HG02938 (cell line): ENCODE measurements around the gene RTN4RL1.
"Not testable (repeated sequence)": the region's sequence is repeated elsewhere in the genome, so short reads cannot be mapped to it uniquely, and the experiment has no call there.

Source experiments
- ATAC-seq: cut with Tn5 transposase; IDR thresholded peaks from one replicate; pipeline ENCODE4 v1.9.1; 2021; ENCODE audit warnings: mild to moderate bottlenecking, moderate library complexity; ENCODE audit not compliant: unreplicated experiment

Gene RTN4RL1

DNA sequence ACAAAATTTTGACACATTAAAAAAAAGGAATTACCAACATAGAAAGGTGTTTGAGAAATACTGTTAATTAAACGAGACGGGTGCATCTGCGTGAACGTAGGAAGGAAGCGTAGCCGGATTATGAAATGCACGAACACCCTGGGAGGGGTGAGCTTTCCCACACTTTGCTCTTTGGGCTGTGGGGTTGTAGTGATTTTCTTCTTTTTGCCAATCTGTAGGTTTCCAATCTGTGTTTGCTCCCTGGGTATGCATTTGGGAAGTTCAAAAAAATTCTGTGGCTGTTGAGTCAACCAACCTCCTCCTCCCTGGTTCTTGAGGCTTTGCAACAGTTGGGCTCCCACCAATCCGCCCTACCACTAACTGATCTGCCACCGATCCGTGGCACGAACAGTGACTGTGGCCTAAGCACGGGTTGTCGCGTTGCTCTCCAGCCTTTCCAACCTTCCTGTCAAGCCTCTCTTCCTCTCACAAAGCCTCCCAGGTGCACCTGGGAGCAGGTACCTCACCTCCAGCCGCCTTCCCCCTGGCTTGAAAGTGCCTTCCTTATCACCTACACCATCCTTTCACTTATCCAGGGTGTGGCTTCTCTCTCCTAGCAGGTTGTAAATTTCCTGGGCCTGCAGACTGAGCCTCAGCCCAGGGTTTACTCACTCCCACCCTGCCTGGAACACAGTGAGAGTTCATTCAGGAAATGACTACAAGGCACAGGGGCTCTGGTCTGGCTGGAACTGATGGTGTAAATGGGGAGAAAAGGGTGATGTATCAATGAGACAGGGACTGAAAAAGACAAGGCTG, 16.6 kb downstream of the RTN4RL1 start:
- no peak for ATAC-seq

DNA sequence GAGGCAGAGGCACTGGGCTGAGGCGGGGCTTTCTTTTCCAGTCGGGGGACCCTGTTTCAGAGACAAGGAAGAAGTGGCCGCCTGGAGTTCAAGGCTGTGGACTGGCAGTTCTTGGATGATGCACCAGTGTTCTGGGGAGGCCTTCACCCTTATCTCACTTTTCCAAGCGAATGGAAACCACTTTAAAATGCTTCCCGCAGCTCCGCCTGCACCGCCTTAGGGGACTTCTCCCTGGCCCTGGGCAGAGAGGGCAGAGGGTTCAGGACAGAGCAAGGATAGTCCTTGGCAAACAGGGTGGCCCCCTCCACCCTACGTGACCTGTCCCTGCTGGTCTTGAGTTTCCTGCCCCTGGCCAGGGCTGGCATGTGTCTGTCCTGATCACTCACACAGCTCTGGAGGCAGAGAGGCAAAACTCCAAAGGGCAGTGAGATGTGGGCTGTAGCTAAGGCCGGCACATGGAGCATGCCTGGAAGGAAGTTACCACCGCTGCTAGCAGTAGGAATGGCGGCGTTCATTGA, 20.6 kb downstream of the RTN4RL1 start:
- ATAC-seq, result no peak

DNA sequence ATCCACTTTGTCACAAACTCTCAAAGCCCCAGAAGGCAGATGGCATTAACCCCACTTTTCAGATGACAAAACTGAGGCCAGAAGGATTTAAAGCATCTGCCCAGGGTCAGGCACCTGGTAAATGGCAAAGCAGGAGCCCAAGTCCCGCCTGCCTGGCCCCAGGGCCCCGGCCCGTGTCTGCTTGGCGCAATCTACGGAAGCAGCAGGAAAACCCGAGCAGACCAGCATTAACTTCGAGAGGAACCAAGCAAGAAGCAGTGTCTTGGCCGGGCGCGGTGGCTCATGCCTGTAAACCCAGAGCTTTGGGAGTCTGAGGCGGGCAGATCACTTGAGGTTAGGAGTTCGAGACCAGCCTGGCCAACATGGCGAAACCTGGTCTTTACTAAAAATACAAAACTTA, 21.6 kb downstream of the RTN4RL1 start:
- no peak for ATAC-seq

DNA sequence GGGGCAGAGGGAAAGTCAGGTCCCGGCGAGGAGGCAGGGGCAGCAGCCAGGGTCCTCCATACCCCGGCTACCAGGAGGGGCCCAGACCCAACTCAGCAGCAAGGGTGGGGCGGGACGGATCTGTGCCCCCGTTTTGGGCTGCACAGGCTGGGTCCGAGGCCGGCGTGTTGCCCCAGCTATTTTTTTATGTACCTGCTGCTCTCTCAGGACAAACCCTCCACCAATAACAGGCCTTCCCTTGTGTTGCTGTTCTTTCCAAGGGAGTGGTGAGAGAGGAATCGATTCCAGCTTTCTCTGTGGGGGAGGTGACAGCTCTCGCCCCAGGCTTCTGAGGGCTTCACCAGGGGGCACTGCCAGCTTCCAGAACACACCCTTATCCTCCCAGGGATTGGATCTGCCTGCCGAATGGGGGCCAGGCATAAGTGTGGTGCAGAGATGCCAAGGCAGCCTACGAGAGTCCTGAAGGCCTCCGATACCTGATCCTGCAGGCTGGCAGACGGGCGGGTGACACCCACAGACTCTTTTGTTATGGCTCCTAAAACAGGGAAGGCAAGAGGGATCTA, 22.3 kb downstream of the RTN4RL1 start:
- no peak for ATAC-seq

DNA sequence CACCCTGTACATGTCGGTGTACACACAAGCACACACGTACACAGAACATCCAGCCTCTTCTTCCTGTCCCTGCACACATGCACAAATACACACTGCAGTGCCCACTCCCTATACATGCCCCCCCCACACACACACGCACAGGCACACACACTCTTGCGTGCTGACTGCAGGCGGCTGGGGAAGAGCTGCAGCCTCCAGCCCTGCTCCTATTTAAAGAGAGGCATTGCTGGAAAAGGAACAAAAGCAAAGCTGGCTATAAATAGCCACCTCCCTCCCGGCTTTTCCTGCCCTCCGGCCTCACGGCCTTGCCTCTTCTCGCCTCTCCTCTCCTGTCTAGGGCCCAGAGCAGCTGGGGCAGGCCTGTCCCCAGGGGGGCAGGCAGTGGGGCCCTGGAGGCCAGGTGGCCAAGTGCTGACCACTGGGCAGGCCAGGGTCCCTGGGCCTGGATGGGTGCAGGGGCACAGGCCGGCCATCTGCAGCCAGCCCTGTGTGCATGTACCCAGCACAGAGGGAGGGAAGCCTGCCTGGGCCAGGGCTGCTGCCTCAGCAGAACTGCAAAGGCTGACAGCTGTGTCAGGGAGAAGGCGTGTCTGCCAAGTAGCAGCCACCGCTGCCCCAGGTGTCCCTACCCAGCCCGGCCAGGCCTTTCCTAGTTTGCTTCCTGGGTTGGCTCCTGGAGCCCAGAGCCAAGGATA, 25.4 kb downstream of the RTN4RL1 start:
- ATAC-seq, result no peak

DNA sequence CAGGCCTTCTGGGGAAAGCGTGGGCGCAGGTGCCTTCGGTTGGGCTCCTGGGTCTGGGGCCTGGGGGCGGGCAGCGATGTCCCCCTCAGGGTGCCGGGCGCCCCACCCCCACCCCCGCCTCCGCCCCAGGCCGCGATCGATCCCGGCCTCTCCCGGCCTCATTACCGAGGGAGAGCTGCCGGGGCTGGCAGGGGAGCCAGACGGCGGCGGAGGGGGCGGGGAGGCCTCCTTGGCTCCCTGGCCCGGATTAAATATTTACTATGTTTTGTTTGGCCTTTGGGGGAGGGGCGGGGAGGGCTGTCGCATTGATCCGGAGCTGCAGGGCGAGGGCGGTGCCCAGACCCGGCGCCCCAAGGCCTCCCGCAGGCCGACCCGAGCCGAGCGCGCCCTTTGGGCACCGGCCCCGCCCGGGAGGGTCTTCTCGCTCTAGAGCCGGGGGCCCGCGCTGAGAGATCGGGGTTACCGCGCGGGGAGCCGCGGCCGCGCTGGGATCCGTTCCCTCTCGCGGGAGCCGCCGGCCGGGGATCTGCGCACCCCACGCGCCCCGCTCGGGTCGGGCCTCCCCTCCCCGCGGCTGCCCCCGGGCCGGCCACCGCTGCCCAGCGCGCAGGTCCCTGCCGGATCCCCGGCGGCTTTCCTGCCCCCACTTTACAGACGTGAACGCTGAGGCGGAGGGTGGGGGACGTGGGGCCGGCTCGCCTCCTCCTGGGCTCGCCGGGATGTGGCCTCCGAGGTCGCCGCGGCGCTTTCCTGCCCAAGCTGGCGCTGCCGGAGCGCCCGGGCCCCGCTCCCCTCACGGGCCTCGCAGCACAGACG, 27.0 kb downstream of the RTN4RL1 start:
- no peak for ATAC-seq

DNA sequence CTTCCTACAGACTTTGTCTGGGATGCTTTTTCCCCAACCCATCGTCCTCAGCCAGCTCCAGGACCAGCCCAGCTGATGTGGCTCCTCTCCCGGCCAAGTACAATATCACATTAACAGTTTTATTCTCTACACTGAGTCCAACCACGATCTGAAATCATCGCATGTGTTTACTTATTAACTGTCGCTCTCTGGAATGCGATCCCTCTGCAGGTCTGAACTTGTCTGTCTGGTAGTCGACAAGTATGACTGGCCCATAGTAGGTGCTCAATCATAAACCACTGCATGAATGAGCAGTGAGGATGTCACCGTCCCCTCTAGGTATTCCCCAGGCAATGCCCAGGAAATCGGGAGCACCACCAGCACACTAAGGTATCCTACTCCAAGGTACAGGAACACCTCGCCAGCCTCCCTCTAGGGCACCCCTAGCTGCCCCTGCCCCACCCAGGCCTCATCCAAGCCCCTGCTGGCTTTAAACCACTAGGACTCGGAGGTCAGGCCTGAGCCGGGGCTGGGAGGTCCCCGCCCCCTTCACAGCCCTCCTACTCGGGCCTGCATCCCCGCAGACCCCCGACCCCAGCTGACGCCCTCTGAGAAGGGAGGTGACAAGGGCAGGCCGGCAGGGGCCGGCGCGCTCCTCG, 27.7 kb downstream of the RTN4RL1 start:
- no peak for ATAC-seq

DNA sequence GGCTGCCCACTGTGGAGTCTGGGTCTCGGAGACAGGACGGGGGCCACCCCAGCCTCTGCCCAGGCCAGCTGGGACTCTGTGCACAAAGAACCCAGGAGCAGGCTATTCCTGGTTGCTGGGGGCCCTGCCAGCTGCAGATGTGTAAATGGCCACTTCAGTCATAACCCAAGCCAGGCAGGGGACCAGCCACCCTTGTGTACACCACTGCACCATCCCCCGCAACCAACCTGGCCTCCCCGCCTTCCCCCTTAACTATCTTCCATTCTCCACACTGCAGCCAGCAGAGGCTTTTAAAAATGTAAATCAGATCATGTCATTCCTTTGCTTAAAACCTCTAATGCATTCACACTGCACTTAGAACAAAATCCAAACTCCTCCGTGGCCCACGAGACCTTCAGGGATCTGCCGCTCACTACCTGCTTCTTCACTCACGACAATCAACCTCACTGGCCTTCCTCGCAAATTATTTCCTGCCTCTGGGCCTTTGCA, 28.3 kb downstream of the RTN4RL1 start:
- ATAC-seq, result no peak

DNA sequence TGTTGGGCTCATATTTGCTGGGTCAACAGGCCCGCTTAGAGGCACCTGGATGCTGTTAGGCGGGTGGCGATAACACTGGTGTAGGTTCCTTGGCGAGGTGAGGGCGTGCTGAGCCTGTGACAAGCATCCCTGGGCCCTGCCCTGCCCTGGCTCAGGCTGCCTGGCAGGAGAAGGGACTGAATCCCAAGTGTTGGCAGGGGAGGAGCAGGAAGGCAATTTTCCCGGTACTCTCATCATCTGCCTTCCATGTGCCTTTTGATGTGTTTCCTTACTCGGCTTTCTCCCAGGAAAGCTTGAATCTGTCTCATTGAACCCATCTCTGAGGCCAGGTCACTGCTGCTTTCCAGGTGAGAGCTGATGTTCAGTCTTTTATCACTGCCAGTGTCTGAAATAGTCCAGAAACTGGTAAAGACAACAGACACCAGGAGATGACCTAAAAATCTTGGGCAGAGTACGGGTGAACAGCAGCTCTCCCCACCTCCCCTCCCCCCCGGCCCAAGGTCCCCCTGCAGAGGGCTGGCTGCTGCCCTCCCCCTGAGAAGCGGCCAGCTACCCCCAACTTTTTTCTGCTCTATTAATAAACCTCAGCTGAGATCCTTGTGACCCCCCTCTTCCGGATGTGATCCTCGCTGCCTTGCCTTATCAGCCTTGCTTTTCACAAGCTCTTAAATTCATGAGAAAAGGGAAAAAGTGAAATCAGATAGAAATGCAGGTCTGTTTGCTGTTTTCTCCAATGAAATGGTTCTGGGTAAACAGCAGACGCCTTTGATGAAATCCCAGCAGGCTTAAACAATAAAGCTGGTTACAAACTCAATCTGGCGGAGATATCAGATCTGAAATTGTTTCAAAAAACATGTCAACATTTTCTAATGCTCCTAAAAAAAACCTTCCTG, 29.0 kb downstream of the RTN4RL1 start:
- ATAC-seq, result no peak

DNA sequence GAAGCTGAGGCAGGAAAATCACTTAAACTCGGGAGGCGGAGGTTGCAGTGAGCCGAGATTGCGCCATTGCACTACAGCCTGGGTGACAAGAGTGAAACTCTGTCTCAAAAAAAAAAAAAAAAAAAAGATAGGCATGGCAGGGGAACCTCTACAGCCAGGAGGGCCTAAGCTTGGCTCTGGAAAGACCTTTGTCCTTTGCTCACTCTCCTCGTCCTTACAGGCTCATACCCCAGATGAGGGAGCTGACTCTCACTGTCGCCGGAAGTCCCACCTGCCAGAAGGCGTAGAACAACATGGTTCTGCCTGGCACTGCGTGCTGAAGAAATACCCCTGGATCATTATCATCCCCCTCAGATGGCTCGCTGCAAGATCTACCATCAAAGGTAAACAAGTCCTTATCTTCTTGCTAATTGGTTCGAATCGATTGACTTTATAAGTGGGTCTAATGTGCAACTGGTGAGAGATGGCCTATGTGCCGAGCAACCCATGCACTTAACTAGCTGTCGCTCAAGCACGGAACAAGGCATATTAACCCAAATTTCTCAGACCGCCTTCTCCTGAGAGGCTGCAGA, 29.7 kb downstream of the RTN4RL1 start:
- ATAC-seq, result no peak

DNA sequence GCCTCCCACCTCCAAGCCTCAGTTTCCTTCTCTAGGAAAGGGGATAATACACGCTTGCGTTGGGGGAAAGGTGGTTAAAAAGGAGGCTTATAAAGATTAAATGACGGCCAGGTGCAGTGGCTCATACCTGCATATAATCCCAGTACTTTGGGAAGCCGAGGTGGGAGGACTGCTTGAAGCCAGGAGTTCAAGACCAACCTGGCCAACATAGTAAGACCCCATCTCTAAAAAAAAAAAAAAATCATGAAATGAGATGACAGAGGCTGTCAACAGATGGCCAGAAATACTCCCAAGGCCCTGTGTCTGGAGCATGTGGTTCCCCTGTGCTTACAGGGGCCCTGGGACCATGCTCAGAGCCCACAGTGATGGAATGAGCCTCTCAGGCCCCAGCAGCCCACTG, 30.4 kb downstream of the RTN4RL1 start:
- ATAC-seq, result no peak

DNA sequence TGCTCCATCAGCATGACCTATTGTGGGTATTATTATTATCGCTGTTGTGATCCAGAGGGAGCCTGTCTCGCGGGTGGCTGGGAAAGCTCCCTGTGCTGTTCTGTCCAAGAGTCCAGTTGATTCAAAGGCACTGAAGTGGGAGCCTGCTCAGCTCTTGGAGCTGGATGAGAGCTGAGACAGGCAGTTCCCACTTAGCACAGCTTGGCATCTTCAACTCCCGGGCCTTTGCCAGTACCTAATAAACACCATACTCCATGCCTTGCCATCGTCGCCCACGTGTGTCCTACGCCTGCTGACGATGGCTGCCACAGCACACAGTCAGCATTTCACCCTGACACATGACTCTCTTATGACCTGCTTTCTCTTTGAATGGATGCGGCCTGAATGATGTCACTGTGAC, 32.6 kb downstream of the RTN4RL1 start:
- ATAC-seq, result no peak

DNA sequence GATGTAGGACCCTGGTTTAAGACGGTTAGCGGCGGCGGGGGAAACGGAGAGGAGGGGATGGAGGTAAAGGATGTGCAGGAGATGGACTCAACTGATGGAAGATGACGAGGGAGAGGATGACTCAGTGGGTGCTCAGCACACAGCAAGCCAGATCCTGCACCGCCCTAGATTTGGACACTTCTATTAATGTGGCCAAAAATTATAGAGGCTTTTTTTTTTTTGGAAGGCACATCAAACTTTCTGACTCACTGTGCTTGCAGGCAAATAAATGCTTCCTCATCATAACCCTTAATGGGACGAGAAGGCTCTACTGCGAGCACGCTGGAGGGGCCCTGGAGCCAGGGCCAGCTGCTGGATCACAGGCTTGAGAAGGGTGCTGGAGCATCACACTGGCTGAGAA, 36.0 kb downstream of the RTN4RL1 start:
- no peak for ATAC-seq

DNA sequence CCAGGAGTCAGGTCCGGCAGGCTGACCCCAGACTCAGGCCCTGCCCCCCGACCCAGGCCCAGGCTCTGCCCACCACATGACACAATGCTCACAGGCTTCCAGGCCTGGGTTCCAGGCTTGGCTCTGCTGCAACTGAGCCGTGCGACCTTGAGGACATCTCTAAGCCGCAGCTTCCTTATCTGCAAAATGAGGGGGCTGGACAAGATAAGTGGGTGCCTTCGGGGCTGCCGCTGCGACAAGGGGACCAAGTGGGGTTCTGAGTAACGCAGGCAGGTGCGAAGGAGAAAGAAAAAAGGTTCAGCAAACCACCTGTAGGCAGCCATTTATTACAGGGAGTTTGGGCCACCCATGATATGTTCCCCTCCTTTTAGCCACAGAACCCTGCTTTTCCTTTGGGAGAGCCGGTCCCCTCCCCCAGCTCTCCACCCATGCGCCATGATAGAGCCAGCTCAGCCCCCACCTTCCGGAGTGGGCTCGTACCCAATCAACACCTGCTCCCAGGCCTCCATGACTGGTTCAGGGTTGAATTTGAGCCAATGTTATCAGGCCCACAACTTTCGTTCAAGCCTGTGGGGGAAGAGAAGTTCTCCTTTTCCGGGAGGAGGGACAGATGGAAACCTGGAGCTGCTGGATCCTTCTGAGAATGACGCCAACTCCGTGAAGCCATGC, 38.2 kb downstream of the RTN4RL1 start:
- no peak for ATAC-seq

DNA sequence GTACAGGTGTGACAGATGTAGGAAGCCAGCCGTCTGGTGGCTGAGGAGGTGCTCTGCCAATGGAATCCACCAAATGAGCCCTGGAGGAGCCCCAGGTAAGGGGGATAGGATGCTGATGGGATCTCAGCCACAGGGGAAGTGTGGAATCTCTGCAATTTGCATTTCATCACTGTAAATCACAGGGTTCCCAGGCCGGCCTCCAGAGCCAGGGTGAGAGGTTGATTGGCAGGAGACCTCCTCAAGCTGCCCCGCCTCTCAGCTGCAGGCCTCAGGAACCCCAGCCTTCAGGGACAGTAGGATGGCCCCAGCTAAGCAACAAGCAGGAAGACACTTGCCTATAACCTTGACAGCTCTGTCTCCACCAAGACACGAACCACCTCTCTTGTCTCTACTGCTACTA, 39.4 kb downstream of the RTN4RL1 start:
- ATAC-seq, result no peak

DNA sequence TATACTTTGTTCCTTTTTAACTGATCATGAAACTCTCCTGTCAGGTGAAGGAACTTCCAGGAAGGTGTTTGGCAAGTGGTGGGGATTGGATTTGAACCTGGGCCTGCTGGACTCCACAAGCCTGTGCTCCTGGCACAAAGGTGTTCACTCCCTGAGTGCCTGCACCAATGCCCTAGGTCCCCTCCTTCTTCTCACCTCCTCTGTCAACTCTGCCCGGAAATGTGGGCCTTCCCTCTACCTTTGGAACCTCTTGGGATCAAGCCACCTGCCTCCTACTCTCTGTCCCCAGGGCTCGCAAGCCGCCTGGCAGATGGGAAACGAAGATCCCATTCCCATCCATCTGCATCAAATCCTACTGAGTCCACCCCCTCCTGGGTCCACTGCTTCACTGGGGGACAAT, 40.0 kb downstream of the RTN4RL1 start:
- no peak for ATAC-seq

DNA sequence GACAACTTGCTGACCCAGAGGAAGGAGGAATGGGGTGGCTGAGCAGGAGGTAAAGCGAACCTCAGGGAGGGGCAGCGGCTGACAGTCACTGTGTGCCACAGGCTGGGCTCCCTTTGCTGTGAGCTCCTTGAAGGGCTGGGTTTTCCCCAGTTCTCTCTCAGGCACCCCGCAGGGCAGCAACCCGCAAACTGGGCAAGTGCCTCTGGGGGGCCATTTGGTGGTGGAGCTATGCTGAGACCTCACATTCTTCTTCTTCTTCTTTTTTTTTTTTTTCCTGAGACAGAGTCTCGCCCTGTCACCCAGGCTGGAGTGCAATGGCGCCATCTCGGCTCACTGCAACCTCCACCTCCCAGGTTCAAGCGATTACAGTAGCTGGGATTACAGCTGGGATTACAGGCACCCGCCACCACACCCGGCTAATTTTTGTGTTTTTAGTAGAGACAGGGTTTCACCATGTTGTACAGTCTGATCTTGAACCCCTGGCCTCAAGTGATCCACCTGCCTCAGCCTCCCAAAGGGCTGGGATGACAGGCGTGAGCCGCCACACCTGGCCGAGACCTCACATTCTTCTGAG, 42.3 kb downstream of the RTN4RL1 start:
- not testable (repeated sequence) for ATAC-seq

DNA sequence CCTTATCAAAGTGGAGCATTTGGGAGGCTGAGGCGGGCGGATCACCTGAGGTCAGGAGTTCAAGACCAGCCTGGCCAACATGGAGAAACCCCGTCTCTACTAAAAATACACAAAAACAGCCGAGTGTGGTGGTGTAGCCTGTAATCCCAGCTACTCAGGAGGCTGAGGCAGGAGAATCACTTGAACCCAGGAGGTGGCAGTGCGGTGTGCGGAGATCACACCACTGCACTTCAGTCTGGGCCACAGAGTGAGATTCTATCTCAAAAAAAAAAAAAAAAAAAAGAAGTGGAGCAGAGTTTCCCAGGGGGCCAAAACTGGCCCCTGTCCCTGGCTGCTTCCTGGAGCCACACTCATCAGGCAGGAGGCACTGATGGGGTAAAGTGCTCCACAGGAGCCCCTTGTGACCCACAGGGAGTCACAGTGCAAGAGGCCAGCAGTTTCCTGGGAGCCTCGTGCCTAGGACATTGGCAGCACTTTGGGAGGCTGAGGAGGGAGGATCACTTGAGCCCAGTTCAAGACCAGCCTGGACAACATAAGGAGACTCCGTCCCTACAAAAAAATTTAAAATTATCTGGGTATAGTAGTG, 44.4 kb downstream of the RTN4RL1 start:
- ATAC-seq, result no peak
